A673 (cell line): ENCODE measurements around the gene LSM4. TPM values are rescaled to one million over a fixed set of nuclear protein-coding genes. Genes with fewer than 3 reads are reported as not detected.

ENCODE experiments used
- BruUV-seq: library from RNA; stranded (reverse); fragments of 400-500 nt; replicated peaks from 2 replicates; lab custom pipeline; 2021; lab: Mats Ljungman, UMichigan
- CTCF ChIA-PET: fragments of 300-600 bp; sonication (Branson Sonifier 250); formaldehyde crosslinking; loops from one replicate; lab custom pipeline; 2022; ENCODE audit warnings: antibody characterized with exemption; lab: Charles Lee
- POLR2A ChIA-PET: fragments of 300-600 bp; sonication (Branson Sonifier 250); formaldehyde crosslinking; loops from one replicate; lab custom pipeline; 2022; ENCODE audit warnings: antibody characterized with exemption; ENCODE audit not compliant: low non-redundant PET; lab: Charles Lee
- DNase-seq: peaks from one replicate; pipeline ENCODE4 v3.0.0-alpha.2; 2015; ENCODE audit warnings: low spot score
- H3K27ac ChIP-seq: fragments of 200-600 bp; sonication (generic); 2 replicates; pipeline ENCODE4 v1.5.1; 2016; ENCODE audit warnings: mixed run types, low read depth, mild to moderate bottlenecking, mixed read lengths, antibody characterized with exemption, low read length; ENCODE audit not compliant: poor library complexity, severe bottlenecking
- H3K27me3 ChIP-seq: fragments of 200-600 bp; sonication (generic); replicated peaks from 2 replicates; pipeline ENCODE4 v1.6.1; 2017; ENCODE audit warnings: mixed run types, low read depth, mild to moderate bottlenecking, mixed read lengths, antibody characterized with exemption, low read length; ENCODE audit not compliant: insufficient read depth, poor library complexity
- H3K36me3 ChIP-seq: fragments of 200-600 bp; sonication (generic); 2 replicates; pipeline ENCODE4 v1.6.1; 2016; ENCODE audit warnings: mixed run types, mild to moderate bottlenecking, mixed read lengths, antibody characterized with exemption, low read length; ENCODE audit not compliant: insufficient read depth, poor library complexity, severe bottlenecking
- H3K4me1 ChIP-seq: fragments of 200-600 bp; sonication (generic); 2 replicates; pipeline ENCODE4 v1.6.1; 2017; ENCODE audit warnings: mixed run types, mild to moderate bottlenecking, mixed read lengths, antibody characterized with exemption, low read length; ENCODE audit not compliant: insufficient read depth, poor library complexity, severe bottlenecking
- H3K4me3 ChIP-seq: fragments of 200-600 bp; sonication (generic); 2 replicates; pipeline ENCODE4 v1.5.1; 2016; ENCODE audit warnings: low read depth, mixed run types, mild to moderate bottlenecking, mixed read lengths, low read length; ENCODE audit not compliant: poor library complexity, severe bottlenecking
- H3K9me3 ChIP-seq: fragments of 200-600 bp; sonication (generic); 2 replicates; pipeline ENCODE4 v1.6.1; 2016; ENCODE audit warnings: mixed run types, low read depth, mild to moderate bottlenecking, mixed read lengths, antibody characterized with exemption, low read length; ENCODE audit not compliant: poor library complexity, severe bottlenecking
- CTCF ChIP-seq: fragments of 300-800, 200-600 bp; sonication (generic); conservative IDR thresholded peaks from 2 replicates; pipeline ENCODE4 v1.5.1; 2017; ENCODE audit warnings: low read depth, mild to moderate bottlenecking, antibody characterized with exemption, low read length, moderate library complexity, mixed read lengths
- EZH2 ChIP-seq: fragments of 200-600 bp; sonication (generic); IDR thresholded peaks from 2 replicates; pipeline ENCODE4 v1.6.1; 2017; ENCODE audit warnings: borderline replicate concordance, low read depth, mild to moderate bottlenecking, mixed read lengths, antibody characterized with exemption, low read length; ENCODE audit not compliant: poor library complexity, severe bottlenecking
- intact Hi-C: fragments of 100-400 bp; cut with micrococcal nuclease; formaldehyde crosslinking; loops from one replicate; pipeline ENCODE4 v1.10.0; 2022; ENCODE audit not compliant: unreplicated experiment
- total RNA-seq: library from RNA; stranded (reverse); gene quantifications from 2 replicates; pipeline ENCODE4 v1.2.3, GENCODE V29; 2021

LSM4 gene
- total RNA-seq, 1 experiment from 2014 or later: 252 TPM

DNA sequence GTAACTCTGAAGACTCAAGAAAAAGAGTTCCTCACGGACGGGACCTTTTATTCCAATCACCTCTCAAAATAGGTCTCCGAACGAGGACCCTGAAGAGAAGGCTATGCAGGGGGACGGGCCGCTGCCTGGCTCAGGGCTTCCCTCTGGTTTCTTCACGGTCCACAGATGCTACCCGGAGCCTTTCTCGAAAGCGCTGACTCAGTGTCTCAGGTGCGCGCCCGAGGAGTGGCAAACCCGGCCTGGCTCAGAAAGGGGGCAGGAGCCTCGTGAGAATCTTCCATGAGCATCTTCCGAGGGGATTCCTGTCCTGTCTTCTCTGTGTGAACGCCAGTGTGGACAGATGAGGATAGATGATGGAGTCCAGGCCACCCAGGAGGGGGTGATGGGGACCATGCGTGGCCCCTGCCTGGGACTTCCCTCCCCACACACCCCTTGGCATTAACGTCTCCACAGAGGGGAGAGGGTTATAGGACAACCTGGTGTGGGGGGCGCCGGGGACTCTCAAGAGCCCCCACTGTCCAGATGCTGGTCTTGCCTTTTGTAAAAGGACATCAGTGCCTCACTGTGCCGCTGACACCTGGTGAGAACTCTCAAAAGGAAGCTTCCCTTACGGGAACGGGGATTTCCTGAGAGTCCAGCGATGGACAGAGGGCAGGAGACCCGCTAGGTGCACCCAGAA lies 16.5 kb downstream of the LSM4 start:
- intact Hi-C loops: no loop called here
- Histone ChIP-seq H3K4me3 (no peak overlapping the region), H3K36me3 (peaks cover 27% of the 10 kb centered on the region), H3K4me1 (peaks cover 17% of the 10 kb centered on the region), H3K9me3 (no peaks in the 10 kb centered on the region), H3K27ac (no peak overlapping the region), H3K27me3 (no peaks in the 10 kb centered on the region)
- POLR2A ChIA-PET: no interaction called here
- TF ChIP-seq CTCF: no peak
- TF ChIP-seq EZH2: no peak
- DNase-seq: no peak
- BruUV-seq: no TSS peak
- CTCF ChIA-PET: no interaction called here

DNA sequence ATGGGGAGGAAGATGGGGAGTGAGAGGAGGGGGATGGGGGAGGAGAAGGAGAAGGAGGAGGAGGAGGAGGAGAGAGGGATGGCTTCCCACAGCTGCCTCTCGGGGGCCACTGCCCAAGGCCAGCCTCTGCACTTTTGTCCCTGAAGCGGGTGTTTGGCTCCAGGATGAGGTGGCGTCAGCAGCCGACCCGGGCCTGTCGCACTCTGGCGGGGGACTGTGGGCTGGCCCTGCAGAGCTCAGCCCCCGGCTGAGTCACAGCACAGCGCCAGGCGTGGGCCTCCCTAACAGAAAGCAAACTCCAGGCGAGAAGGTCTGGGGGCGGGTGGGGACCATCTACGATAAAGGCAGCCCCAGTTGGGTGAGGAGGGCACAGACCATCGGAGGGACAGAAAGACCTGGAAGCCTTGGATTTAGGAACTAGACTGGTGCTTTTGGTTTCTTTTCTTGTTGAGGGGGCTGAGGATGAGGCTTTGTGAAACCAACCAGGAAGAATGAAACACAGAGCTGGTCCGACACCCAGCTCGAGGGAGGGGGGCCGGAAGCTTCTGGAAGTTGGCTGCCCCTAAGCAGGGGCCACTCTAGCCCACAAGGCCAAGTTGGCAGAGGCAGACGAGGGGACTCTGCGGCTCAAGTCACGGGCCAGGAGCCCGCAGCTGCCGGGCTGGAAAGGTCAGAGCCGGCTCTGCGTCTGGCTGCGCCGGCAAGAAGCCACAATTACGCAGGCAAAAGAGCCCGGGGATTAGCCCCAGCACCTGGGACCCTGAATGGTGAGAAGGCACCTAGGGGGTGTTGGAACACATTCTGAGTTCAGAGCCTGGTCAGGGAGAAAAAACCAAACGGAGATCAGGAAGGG lies 18.2 kb downstream of the LSM4 start:
- Histone ChIP-seq H3K4me3 (peak overlapping the region; percentile 5), H3K36me3 (peaks cover 23% of the 10 kb centered on the region), H3K27ac (peak overlapping the region; percentile 90), H3K4me1 (peaks cover 17% of the 10 kb centered on the region), H3K27me3 (no peaks in the 10 kb centered on the region), H3K9me3 (no peaks in the 10 kb centered on the region)
- POLR2A ChIA-PET: interaction anchor here (0.5 to 1.3 kb wide), 3 partner anchors 18 to 23 kb away, joined by 4 to 9 read pairs (median 4); partner anchors contain the start of genes JUND and LSM4
- intact Hi-C loops: no loop called here
- peak; percentile 81 for DNase-seq
- CTCF ChIA-PET: interaction anchor here (1.0 to 1.8 kb wide), 3 partner anchors 17 to 25 kb away, joined by 5 to 18 read pairs (median 6); partner anchors contain the start of gene JUND
- no TSS peak for BruUV-seq
- TF ChIP-seq EZH2: no peak
- no peak for TF ChIP-seq CTCF

GRCh38 chr19:18304208-18304457 lies 18.7 kb downstream of the LSM4 start:
- H3K4me3 ChIP-seq: no peak overlapping the region
- no TSS peak for BruUV-seq
- DNase-seq: no peak
- H3K4me1 ChIP-seq: peaks cover 17% of the 10 kb centered on the region
- no peak for TF ChIP-seq EZH2
- TF ChIP-seq CTCF: no peak
- H3K27ac ChIP-seq: peak overlapping the region; percentile 90
- no peaks in the 10 kb centered on the region for H3K27me3 ChIP-seq
- POLR2A ChIA-PET: interaction anchor here (0.5 to 1.3 kb wide), 2 partner anchors 19 to 23 kb away, joined by 4 to 9 read pairs; partner anchors contain the start of genes JUND and LSM4
- peaks cover 17% of the 10 kb centered on the region for H3K36me3 ChIP-seq
- no peaks in the 10 kb centered on the region for H3K9me3 ChIP-seq
- CTCF ChIA-PET: interaction anchor here (1.8 kb wide), 1 partner anchor 25 kb away, joined by 18 read pairs; no protein-coding TSS in a partner anchor
- intact Hi-C loops: no loop called here
